IPS DF 19.7 (cell line): Measurements from ENCODE around the gene SCT.
"Not testable (repeated sequence)": the region's sequence is repeated elsewhere in the genome, so short reads cannot be mapped to it uniquely, and the experiment has no call there.

Experiments
- DNase-seq: peaks from one replicate; pipeline ENCODE4 v3.0.0-alpha.2; 2013; ENCODE audit warnings: low read depth, low spot score

The SCT gene

DNA sequence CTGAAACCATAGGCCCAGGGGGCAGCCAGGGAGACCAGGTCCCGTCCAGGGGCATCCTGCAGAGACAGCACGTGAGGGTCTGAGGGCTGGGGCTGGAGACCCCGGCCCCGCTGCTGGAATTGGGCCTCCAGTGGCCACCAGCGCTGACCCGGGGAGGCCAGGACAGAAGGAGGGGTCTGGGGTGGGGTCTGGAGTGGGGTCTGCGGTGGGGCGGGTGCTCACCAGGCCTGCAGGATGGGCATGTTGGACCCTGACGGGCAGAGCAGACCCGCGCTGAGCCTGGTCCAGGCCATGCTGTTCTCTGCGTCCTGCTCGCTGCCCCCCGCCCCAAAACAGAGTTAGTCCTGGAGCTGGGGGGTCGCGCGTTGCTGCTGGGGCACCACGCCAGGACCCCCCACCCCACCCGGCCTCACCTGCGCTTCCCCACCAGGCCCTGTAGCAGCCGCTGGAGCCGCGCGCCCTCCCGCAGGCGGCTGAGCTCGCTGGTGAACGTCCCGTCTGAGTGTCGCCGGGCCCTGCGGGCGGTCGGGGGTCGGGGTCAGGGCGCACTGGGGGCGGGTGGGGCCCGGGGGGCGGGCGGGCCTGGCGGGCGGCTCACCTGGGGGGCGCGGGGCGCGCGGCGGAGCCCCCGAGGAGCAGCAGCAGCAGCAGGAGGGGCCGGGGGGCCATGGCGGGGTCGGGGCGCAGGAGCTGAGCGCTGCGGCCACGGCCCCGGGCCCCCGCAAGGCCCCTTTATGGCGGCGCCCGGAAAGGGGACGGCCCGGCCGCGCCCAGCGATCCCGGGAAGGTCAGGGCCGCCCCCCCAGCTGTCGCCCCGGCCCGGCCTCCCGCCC, at the start of gene SCT:
Gene SCT, minus strand, starts transcription at position 707 of the 833 bp plus-strand sequence. Its CDS starts 38 bp downstream, at position 669.
- no peak for DNase-seq

GRCh38 chr11:674406-674805, 47.4 kb upstream of the SCT start:
- no peak for DNase-seq

DNA sequence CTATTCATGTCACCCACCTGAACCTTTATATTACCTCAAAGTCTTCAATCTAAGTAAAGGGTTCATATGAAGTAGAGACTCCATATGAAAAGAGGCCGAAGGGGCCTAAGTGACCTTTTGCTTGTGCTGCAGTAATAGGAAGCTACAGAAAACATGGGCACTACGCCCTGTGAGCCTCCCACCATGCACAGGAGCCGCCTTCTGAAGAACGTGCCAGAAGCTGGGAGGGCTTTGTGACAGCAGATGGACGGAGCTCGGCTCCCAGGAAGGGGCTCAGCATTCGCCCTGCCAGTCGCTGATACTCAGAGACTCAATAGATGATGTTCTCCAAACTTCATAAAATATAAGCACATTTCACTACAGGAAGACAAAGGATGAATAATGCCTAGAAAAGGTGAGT, 46.9 kb upstream of the SCT start:
- DNase-seq, result no peak

- DNase-seq, result no peak
These were observed 38.8 kb upstream of the SCT start for GRCh38 chr11:665704-666281.

GRCh38 chr11:665062-665703, 38.2 kb upstream of the SCT start:
- DNase-seq, result no peak

GRCh38 chr11:662689-663274, 35.8 kb upstream of the SCT start:
- DNase-seq, result no peak

- no peak for DNase-seq
These were observed 33.9 kb upstream of the SCT start for GRCh38 chr11:660681-661444.

GRCh38 chr11:660281-660680, 33.3 kb upstream of the SCT start:
- no peak for DNase-seq

- DNase-seq, result no peak
These were observed 32.6 kb upstream of the SCT start for GRCh38 chr11:659532-660085.

- DNase-seq, result no peak
These were observed 30.7 kb upstream of the SCT start for GRCh38 chr11:657691-658126.

DNA sequence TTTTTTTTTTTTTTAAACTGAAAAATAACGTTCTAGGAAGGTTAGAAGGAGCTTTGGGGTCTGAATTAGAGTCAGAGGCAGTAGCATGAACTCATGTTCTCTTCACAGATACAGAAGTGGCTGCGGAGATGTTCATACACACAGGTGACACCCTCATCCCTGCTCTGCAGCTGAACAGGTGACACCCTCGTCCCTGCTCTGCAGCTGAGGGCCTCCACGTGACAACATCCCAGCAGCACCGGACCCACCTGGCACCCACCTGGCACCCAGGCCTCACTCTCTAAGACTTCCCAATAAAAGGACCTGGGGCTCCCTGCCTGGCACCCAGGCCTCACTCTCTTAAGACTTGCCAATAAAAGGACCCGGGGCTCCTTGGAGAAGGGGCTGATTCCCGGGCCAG, 29.9 kb upstream of the SCT start:
- DNase-seq, result no peak

GRCh38 chr11:656426-656825, 29.4 kb upstream of the SCT start:
- DNase-seq, result no peak

- DNase-seq, result no peak
These were observed 28.2 kb upstream of the SCT start for GRCh38 chr11:655036-655726.

DNA sequence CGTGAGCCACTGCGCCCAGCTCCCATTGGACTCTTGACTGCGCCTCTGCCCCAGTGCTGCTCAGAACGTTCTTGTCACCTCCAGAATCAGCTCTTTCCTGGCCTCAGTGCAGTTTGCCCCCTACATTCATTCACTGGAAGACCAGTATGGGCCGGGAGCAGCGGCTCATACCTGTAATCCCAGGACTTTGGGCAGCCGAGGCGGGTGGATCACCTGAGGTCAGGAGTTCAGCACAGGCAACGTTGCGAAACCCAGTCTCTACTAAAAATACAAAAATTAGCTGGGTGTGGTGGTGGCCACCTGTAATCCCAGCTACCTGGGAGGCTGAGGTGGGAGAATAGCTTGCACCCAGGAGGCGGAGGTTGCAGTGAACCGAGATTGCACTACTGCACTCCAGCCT, 27.5 kb upstream of the SCT start:
- not testable (repeated sequence) for DNase-seq

DNA sequence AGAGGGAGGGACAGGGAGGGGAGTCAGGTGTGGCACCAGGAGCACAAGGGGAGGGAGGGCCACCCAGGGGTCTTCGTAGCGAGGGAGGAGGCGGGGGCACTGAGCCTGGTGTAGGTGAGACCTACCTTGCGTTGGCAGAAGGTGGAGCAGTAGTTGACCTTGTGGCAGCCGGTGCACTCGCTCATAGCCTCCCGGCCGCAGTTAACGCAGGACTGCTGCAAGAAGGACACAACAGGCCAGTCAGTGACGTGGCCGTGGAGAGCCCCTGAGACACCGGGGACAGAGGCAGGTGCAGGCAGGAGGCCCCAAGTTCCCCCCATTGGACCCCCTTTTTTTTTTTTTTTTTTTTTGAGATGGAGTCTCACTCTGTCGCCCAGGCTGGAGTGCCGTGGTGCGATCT, 26.9 kb upstream of the SCT start:
- DNase-seq, result no peak

DNA sequence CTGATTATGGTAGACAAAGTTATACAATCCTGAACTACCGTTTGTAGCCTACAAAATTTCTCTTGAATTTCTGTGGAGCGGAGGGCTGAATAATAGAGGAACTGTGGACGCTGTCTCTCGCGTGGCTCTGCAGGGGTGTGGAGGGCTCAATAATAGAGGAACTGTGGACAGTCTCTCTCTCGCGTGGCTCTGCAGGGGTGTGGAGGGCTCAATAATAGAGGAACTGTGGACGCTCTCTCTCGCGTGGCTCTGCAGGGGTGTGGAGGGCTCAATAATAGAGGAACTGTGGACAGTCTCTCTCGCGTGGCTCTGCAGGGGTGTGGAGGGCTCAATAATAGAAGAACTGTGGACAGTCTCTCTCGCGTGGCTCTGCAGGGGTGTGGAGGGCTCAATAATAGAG, 26.2 kb upstream of the SCT start:
- not testable (repeated sequence) for DNase-seq

DNA sequence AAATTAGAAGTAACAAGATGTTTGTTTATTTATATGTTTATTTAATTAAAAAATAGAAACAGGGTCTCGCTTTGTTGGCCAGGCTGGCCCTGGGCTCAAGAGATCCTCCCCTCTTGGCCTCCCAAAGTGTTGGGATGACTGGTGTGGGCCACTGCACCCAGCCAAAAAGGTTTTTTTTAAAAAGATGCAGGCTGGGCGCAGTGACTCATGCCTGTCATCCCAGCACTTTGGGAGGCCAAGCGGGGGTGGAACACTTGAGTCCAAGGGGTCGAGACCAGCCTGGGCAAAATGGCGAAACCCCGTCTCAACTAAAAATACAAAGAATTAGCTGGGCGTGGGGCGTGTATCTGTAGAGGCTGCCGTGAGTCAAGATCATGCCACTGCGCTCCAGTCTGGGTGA, 23.5 kb upstream of the SCT start:
- DNase-seq, result no peak

GRCh38 chr11:647672-648158, 20.7 kb upstream of the SCT start:
- not testable (repeated sequence) for DNase-seq

DNA sequence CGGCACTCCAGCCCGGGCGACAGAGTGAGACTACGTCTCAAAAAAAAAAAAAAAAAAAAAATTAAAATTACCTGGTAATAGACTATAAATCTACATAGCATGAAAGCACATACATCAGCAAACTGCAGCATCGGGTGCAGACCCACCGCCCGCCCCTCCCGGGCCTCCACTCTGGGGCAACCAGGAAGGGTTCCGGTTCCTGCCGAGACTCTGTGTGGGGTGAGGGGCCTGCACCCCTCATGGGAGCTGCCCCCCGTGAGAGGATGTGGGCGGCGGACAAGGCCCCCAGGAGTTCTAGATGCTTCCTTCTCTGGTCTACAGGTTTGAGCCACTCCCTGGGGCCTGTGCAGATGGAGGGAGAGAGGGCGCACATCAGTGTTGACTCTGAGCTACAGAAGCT, 19.2 kb upstream of the SCT start:
- DNase-seq, result no peak

DNA sequence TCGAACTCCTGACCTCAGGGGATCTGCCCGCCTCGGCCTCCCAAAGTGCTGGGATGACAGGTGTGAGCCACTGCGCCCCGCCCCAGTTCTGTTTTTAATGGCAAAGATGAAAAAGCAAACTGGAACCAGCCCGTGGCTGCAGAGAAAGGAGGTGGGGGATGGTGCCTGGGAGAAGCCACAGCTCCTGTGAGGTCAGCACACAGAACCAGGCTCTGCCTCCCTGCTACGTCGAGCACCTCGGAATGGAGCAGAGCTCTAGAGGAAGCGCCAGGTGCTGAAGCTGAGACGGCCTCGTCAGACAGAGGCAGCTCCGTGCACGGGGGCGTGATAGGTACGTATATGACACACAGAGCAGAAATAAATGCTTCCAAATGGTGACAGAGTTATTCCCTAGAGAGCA, 18.6 kb upstream of the SCT start:
- no peak for DNase-seq
